NCI-H1092 treated with DMSO at 0.1 percent for 48 hours (cell line): ENCODE data around the gene TRDN.
A peak's percentile ranks its signal among the peaks of the same experiment; 100 is the strongest.
"Not testable (repeated sequence)": the region's sequence is repeated elsewhere in the genome, so short reads cannot be mapped to it uniquely, and the experiment has no call there.

Source experiments
- DNase-seq: peaks from one replicate; lab custom pipeline; 2025; lab: John Stamatoyannopoulos, UW

Gene TRDN

DNA sequence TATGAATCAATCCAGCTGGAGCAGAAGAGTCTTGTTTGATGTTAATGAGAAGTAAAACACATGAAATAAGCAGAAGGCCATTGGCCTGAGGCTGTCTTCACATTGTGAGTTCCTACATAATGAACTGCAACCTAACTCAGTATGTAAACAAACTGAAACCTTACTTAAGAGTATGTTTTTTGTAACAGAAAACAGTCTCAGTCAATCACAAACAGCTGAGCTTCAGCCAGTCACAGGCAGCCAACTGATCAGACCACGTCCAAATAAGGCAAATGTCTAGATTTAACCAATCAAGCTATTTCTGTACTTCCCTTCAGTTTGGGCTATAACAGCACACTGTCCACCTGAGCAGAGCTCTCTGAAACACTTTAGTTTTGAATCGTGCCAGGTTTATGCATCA is 234.7 kb downstream of the TRDN start:
- no peak for DNase-seq

DNA sequence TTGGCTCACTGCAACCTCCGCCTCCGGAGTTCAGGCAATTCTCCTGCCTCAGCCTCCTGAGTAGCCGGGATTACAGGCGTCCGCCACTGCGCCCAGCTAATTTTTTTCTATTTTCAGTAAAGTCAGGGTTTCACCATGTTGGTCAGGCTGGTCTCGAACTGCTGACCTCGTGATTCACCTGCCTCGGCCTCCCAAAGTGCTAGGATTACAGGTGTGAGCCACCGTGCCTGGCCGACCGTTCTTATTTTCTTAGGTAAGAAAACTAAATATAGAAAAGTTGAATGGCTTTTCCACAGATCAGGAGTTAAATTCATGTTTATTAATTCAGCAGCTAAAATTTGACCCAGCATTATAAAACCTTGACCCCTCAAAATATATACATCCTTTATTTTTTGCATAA is 238.7 kb downstream of the TRDN start:
- DNase-seq, result no peak

DNA sequence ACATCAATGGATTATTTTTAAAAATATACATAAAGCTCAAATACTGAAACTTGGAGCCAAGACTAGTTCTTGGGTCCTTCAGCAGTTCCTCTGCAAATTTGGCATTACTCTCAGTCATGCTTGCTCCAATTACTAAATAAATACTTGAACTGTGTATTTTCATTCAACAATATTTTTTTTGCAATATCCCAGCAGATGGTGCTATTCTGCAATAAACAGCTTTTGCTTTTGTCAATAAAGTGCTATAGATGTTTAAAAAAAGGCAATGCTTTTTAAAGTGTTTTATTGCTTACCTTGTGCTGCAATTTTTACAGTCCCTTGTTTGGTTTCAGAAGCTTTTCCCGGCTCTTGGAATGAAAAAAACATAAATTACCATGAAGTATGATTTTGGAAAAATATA is 243.4 kb downstream of the TRDN start:
- peak; percentile 79 for DNase-seq

DNA sequence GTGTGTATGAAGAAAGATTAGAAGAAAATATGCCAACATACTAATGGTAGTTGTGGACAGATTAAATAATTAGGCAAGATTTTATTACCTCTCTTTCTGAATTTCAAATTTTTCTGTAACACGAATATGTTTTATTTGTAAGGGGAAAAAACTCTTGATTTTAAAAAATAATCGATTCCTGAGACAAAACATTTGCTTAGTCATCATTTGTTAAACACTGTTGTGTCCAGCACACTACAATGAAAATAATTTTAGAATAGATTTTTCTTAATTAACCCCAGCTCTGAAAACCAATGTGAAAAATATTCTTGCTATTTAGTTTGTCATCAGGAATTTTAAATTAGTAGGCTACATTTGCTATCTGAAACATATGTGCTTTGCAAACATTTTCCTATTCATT is 253.0 kb downstream of the TRDN start:
- DNase-seq, result no peak

DNA sequence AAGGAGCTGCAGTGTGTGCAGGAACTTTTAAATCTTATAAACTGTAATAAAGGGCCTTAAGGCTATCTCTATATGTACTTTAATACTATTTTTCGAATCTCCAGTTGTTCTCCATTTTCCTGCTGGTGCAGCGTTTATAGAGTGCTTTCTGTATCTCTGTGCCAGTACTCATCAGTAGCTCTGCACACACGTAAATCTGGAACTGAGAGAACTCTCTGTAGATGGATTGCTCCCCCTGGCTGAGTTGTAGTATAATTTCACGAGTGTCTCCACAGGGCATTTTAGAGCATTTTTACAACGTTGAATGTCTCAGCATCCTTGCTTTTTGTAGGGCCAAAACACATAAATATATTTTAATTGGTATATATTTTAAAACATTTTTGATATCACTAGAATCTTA is 256.5 kb downstream of the TRDN start:
- DNase-seq, result peak; percentile 72

DNA sequence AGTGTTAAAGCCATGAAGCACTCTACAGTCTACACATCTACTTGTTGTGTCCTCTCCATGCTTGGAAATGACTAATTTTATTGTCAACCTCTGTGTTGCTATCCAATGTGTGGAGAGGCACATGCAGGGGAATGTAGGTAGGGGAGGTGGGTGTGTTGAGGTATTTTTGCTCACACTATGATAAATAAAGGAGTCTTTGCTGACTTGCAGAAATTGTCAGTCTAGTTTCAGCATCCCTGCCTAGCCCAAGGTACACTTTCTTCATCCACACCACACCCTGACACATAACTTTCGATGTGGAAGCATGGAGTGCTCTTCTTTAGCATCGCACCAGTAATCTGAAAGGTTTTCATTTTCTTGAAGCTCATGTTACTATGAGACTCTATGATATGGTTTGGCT is 264.0 kb downstream of the TRDN start:
- no peak for DNase-seq

DNA sequence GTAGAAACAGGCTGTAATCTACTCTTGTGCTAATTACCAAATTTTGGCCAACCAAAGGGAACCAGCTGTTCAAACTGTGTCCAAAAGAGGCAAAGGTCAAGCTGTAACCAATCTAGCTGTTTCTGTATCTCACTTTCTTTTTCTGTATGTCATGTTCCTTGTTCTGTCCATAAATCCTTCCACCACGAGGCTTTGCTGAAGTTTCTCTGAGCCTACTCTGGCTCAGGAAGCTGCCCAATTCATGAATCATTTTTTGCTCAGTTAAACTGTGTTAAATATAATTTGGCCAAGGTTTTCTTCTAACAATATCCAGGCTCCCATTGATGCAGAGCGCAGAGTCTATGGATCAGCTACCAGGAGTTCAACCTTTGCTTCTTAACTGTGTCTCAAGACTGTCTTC is 272.8 kb downstream of the TRDN start:
- DNase-seq, result no peak

DNA sequence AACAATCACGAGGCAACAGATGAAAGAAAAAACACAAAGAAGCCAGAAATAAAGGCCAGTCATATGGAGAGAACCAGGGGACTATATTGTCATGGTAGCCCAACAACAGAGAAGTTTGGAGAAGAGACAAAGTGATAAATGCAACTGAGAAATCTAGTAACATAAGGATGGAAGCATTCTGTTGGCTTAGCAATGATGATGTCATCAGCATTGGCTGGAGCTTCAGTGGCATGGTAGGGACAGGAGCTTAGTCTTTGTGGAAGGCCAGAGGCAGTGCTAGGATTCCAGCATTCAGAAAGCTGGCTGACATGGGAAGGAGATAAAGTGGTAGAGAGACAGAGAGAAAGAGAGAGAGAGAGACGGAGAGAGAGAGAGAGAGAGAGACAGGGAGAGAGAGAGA is 276.4 kb downstream of the TRDN start:
- no peak for DNase-seq

DNA sequence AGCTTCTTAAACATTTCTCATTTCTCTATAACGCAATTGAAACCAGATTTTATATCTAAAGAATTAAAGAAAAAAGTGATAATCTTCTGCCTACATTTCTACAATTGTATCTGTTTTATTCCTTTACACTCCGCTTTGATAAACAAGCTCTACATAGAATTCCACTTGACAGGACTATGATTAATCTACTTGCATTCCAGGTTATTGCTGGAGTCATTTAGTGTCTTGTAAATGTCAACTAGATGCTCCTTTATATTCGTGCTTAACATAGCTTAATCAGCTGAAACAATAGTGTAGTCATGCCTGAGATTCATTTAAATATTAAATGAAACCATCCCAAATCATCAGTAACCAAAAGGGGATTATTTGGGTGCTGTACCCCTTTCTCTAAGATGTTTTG is 284.0 kb downstream of the TRDN start:
- DNase-seq, result no peak

DNA sequence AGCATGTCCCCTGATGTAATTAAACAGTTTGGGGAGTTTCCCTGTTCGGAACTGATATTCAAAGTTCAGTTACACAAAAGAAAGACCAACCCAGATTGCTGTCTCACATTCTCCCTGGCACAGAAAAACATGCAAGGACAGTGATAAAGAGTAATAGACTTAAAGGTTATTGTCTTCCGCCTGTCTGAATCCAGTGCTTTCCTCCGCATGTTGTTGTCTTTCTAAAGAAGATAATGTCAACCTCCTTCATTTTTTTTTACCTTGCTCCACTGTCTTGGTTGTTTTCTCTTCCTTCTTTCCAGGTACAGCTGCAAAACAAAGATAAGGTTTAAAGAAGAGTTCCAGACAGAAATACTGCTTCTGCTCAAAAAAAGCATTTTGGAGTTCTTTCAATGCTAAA is 284.5 kb downstream of the TRDN start:
- no peak for DNase-seq

DNA sequence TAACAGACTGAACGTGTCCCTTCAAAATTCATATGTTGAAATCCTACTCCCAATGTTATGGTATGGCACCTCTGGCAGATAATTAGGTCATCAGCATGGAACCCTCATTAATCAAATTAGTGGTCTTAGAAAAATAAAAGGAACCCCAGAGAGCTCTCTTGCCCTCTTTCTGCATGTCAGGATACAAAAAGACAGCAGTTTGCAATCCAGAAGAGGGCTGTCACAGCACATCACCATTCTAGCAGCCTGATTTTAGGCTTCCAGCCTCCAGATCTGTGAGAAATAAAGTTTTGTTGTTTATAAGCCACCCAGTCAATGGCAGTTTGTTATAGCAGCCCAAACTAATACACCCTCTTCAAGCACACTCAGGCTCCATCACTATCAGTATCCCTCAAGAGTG is 292.9 kb downstream of the TRDN start:
- DNase-seq, result no peak

DNA sequence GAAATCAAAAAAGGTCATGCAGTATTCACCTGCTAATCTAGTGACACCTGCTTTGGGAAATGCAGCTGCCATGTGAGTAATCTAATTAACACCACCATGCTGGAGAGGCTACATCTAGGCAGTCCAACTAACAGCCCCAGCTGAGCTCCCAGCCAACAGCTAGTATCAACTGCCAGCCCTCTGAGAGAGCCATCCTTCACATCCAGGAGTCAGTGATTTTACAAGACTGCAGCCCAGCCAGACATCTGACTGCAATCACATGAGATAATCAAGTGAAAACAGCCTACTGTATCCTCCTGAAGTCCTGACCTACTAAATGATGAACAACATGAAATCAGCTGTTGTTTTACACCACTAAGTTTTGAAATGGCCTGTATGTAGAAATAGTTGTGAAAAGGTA is 298.4 kb downstream of the TRDN start:
- DNase-seq, result peak; percentile 5

DNA sequence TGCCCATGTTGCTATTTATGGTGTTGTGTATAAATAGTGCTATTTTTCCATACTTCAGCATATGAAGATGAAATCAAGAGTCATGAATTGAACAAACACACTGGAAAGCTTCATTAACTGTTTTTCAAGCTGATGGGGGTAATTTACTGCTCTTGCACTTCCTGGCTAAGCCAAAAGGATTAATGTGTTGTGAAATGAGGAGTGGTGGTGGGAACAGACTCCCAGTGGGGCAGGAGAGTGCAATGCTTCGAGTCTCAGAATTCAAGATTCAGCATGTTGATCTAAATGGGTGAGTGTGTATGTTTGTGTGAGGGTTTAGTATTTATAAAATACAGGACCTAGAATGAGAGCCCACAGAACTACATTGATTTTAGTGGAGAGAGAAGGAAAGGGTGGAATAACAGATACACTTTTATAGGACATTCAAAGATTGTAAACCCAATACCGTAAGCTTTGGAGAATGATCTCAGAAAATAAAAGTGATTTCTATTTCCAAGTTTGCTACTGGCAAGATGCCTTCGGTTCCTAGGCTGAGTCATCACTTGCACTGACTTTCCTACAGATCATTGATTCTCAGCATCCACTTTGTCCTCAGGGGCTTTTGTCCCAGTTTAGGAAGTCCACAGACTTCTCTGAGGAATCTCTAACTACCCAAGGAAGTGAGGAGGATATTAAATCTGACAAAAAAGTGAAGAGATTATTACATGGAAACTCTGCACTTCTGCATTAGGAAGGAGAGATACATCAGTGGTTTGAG is 303.6 kb downstream of the TRDN start:
- DNase-seq, result no peak

DNA sequence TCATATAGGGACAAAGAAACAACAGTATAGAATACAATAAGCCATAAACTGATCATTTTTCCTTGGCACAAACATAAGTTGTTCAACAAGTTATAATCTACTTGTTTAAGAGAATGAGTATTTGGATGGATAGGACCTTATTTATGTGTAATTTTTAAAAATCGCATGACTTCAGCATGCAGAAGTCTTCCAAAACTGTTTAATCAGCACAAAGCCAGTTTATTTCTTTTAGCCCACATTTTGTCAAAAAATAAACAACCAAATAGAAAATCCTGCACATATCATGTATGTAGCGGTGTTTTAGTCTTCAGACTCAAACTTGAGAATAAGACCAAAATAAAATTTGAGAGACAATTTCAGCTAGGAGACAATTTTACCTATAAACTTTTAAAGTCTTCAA is 304.7 kb downstream of the TRDN start:
- no peak for DNase-seq

DNA sequence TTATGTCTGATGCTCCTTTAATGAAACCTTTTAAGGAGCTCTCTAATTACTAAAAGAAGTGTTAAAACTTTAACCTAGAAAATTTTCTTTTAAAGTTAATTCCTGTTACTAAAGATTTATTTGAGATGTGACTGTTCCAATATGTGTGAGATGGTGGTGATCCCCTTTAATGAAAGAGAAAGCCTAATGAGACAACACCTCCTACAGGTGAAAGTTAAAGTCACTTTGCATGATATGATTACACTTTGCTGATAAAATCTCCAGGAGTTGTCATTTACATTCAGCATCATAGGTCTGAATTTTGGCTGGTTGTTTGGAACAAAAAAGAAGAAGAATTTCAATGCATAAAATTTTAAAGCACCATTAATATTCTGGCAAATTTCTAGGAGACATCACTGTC is 307.4 kb downstream of the TRDN start:
- no peak for DNase-seq

DNA sequence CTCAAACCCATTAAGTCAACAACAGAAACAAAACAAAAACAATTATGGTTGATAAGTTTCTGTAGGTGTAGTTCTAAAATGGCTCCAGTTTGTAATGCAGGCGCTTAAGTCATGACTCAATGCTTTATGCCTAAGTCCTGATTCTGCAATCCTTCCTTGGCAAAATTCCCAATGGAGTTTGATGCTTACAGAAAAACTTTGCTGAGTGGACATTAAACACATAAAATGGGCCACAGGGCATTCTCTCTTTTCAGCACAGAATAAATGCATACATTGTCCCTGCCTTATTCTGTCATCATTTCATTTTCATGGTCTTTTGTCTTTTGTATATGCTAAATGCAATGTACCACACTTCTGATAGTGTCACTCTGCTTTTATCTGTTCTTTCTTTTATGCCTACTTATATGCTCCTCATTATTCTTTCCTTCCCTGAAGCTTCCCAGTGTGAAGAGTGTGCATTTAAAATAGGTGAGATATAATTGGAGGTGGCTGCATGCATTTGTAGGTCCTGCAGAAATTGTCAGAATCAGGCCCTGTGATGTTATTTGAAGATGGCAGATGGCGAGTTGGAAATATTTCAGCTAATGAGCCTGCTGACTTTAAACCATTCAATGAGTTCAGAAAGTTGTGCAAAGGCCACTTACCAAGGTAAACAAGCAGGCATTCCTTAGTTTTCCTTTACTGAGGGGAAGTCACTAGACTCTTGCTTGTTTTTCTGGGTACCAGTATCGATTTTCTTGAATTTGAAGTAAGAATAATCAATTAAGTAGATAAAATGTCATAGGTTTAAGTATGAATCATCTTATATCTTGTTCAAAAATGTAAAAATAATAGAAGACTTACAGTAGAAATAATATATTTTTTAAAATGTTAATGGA is 313.1 kb downstream of the TRDN start:
- no peak for DNase-seq

DNA sequence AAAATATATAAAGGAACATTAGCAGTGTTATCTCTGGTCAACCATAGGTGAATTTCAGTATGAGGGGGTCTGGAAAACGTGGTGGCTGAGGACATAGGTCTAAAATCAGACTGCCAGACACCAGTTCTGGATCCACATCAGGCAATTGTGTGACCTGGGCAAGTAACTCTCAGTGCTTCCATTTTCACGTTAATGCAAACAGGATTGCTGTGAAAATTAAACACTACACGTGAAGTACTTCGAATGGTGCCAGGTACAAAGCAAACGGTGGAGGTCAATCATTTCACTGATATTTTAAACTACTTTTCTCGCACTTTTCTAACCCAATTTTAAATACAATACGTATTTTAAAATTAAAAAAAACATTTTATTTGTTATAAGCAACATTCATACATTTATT is 315.7 kb downstream of the TRDN start:
- peak; percentile 64 for DNase-seq

DNA sequence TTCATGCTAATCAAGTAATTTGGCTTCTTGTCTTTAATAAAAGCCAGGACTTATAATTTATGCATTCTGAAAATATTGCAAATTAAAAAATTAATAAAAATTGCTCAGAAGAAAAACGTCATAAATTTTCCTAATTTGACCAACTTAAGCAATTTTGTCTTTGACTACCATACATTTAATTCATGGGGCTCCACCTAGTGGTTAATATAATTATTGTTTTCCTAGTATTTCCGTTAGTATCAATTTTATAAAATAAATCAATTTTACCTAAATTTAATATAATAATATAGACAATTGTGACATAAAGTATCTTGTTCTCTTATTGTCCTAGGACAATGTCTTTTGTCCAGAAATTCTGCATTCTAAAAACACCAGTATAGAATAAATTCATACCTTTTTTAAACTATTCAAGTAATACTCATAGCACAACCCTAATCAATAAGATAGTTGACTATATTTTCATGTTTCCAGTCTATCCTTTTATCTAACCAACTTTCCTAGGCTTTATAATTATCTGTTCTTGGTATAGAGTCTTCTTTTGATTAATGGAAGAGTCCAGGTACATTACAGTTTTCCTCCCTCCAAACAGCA is 319.9 kb downstream of the TRDN start:
- peak; percentile 17 for DNase-seq

DNA sequence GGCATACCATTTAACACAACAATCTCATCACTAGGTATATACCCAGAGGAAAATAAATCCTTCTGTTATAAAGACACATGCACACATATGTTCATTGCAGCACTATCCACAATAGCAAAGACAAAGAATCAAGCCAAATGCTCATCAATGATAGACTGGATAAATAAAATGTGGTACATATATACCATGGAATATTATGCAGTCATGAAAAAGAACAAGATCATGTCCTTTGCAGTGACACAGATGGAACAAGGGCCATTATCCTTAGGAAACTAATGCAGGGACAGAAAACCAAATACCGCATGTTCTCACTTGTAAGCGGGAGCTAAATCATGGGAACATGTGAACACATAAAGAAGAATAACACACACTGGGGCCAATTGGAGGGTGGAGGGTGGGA is 322.3 kb downstream of the TRDN start:
- not testable (repeated sequence) for DNase-seq

DNA sequence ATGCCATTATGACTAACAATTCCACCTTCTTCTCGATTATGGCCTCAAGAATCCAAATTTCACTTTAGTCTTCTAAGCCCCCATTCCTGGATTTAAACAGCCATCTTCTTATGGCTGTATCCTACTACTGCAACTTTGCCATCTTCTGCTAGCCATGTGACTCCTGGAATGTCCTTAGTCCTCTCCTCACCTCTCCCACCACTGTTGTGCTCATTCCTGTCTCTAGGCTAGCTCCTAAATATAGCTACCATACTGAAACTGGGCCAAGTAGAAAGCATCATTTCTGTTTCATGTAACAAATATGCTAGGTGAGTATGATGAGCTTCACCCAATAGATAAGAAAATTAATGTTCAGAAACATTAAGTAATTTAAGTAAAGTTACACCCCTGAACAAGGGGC is 327.6 kb downstream of the TRDN start:
- DNase-seq, result no peak

DNA sequence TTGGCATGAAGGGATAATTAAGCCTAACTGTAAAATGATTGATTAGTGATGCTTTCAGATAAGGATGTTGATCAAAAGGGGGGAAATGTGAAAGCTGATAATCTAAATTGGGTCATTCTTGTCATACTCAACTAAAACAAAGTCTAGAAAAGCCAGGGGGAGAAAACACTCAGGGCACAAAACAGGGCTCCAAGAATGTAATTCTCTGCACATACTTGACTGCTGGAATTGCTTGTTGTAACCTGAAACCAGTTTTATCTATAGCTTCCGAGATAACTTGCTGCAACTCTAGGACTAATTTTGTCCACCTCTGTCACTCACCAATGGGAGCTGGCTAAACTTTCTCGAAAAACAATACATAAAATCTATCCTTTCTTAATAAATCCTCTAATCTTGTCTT is 330.4 kb downstream of the TRDN start:
- DNase-seq, result no peak

DNA sequence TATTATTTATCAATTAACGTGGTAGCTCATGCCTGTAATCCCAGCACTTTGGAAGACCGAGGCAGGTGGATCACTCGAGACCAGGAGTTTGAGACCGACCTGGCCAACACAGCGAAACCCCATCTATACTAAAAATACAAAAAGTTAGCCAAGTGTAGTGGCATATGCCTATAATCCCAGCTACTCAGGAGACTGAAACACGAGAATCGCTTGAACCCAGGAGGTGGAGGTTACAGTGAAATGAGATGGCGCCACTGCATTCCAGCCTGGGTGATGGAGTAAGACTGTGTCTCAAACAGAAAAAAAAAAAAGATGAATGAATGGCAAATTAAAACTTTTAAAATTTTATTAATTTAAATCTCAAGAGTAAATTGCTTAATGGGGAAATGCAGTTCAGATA is 341.1 kb downstream of the TRDN start:
- DNase-seq, result no peak

DNA sequence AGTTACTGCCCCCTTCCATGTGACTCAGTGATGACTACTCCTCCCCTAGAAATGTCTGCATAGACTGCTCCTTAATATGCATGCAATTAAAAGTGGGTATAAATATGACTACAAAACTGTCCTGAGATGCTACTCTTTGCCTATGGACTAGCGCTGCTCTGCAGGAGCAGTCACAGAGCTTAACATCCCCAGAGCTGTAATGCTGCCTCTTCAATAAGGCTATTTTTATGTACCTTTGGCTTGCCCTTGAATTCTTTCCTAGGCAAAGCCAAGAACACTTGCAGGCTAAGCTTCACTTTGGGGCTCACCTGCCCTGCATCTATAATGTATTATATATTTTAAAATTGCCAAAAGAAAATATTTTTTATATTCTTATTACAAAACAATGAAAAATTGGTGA is 341.6 kb downstream of the TRDN start:
- no peak for DNase-seq
